ENCODE measurements around the gene CYB561D2.

DNA sequence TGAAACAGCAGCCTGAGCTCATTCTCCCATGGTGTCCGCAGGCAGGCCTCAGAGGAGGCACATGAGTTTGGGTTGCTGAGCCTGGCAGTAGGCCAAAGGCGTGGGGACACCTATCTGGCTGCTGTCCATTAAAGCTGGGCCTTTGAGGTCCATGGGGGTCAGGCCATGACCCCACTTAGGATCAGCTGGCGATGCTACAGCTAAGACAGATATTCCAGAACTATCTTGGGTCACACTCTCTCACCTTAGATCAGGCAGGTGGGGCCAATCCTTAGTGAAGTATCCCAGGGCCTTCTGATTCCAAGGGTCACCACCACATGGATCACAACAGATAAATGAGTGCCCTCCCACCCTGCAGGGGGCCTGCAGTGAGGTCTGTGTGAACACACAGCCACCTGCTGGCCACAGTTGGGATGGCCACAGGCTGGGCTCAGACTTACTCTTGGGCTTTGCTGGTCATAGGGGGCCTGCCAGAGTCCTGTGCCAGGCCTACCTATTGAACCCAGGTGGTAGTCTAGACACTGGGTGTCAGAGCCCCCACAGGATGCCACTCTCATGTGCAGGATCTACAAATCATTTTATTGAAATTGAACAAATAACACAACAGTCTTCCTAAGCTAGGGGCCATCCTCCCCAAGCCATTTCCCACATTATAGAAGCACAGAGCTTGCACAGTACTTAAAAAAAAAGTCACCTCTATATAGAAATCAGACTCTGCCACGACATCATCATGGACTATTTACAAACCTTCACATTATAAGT is 26.1 kb upstream of the CYB561D2 start:
- TF ChIP-seq, protein P1, sequence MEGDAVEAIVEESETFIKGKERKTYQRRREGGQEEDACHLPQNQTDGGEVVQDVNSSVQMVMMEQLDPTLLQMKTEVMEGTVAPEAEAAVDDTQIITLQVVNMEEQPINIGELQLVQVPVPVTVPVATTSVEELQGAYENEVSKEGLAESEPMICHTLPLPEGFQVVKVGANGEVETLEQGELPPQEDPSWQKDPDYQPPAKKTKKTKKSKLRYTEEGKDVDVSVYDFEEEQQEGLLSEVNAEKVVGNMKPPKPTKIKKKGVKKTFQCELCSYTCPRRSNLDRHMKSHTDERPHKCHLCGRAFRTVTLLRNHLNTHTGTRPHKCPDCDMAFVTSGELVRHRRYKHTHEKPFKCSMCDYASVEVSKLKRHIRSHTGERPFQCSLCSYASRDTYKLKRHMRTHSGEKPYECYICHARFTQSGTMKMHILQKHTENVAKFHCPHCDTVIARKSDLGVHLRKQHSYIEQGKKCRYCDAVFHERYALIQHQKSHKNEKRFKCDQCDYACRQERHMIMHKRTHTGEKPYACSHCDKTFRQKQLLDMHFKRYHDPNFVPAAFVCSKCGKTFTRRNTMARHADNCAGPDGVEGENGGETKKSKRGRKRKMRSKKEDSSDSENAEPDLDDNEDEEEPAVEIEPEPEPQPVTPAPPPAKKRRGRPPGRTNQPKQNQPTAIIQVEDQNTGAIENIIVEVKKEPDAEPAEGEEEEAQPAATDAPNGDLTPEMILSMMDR (IDR thresholded peaks at IDR 0.05) = peak; percentile 52 to 87 (median 83)
- no peak for TF ChIP-seq POLR2A (IDR thresholded peaks at IDR 0.05)

Measured in thyroid gland (tissue), 4 donors.